Glutamatergic neuron (in vitro differentiated cells): Measurements from ENCODE around the gene MAL. TPM values are rescaled to one million over a fixed set of nuclear protein-coding genes. Genes with fewer than 3 reads are reported as not detected.
A peak's percentile ranks its signal among the peaks of the same experiment; 100 is the strongest.

Experiments
- DNase-seq: peaks from one replicate; pipeline ENCODE4 v3.0.0; 2022
- H3K27ac Mint-ChIP-seq: one replicate; pipeline ENCODE4 v1.8.0; 2020; ENCODE audit warnings: mild to moderate bottlenecking, mixed read lengths, inconsistent platforms; ENCODE audit not compliant: unreplicated experiment
- H3K27me3 Mint-ChIP-seq: one replicate; pipeline ENCODE4 v1.8.0; 2020; ENCODE audit warnings: mild to moderate bottlenecking, moderate library complexity, mixed read lengths, inconsistent platforms; ENCODE audit not compliant: unreplicated experiment
- H3K36me3 Mint-ChIP-seq: one replicate; pipeline ENCODE4 v1.8.0; 2020; ENCODE audit warnings: mild to moderate bottlenecking, mixed read lengths, inconsistent platforms; ENCODE audit not compliant: unreplicated experiment
- H3K4me1 Mint-ChIP-seq: one replicate; pipeline ENCODE4 v1.8.0; 2020; ENCODE audit warnings: mild to moderate bottlenecking, low read depth, mixed read lengths, inconsistent platforms; ENCODE audit not compliant: unreplicated experiment
- H3K4me3 Mint-ChIP-seq: one replicate; pipeline ENCODE4 v1.8.0; 2020; ENCODE audit warnings: mild to moderate bottlenecking, mixed read lengths, inconsistent platforms; ENCODE audit not compliant: unreplicated experiment
- H3K9me3 Mint-ChIP-seq: one replicate; pipeline ENCODE4 v1.8.0; 2020; ENCODE audit warnings: mild to moderate bottlenecking, moderate library complexity, mixed read lengths, inconsistent platforms; ENCODE audit not compliant: unreplicated experiment
- total RNA-seq: library from RNA; stranded (reverse); fragmentation: NEBNext Ultra II Directional; extraction: Animal tissue kit (Norgen Biotek cat#: 25700); gene quantifications from one replicate; pipeline ENCODE4 v1.2.1, GENCODE V29; 2021; ENCODE audit not compliant: unreplicated experiment
- TF ChIP-seq, protein P1 (sequence below): fragments of 200-600 bp; sonication (generic); IDR thresholded peaks from one replicate; pipeline ENCODE4 v1.5.0; 2021; ENCODE audit not compliant: partially characterized antibody, unreplicated experiment

MAL gene
- total RNA-seq, 1 donor from 2014 or later: 9.0 TPM

DNA sequence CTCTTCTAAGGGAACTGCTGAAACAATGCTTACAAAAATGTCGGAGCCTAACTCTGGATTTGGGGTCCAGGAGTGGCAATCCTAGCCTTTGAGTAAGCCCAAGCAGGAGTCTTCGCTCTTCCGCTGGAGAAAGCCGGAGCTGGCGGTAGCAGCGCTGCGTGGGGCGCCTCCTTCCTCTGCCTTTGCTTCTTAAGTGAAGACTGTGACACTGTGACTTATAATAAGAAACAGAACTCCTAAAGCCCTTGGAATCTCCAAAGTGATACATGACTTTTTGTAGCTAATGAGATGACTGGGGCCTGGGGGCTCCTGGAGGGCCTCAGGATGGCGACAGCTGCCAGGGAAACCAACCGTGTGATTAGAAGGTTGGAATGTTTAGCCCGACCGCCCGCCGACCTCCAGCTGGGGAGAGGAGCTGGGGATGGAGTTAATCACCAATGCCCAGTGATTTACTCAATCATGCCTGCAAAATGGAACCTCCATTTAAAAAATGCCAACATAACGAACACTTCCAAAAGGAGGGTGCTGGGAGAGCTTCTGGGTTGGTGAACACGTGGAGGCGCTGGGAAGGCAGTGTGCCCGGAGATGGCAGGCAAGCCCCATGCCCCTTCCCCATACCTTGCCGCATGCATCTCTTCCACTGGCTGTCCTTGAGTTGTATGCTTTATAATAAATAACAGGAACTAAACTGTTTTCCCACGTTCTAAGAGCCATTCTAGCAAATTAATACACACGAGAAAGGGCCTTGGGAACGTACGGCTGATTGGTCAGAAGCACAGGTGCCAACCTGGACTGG, 29.0 kb upstream of the MAL start:
- H3K9me3 Mint-ChIP-seq: peaks cover 4% of the 10 kb centered on the region

DNA sequence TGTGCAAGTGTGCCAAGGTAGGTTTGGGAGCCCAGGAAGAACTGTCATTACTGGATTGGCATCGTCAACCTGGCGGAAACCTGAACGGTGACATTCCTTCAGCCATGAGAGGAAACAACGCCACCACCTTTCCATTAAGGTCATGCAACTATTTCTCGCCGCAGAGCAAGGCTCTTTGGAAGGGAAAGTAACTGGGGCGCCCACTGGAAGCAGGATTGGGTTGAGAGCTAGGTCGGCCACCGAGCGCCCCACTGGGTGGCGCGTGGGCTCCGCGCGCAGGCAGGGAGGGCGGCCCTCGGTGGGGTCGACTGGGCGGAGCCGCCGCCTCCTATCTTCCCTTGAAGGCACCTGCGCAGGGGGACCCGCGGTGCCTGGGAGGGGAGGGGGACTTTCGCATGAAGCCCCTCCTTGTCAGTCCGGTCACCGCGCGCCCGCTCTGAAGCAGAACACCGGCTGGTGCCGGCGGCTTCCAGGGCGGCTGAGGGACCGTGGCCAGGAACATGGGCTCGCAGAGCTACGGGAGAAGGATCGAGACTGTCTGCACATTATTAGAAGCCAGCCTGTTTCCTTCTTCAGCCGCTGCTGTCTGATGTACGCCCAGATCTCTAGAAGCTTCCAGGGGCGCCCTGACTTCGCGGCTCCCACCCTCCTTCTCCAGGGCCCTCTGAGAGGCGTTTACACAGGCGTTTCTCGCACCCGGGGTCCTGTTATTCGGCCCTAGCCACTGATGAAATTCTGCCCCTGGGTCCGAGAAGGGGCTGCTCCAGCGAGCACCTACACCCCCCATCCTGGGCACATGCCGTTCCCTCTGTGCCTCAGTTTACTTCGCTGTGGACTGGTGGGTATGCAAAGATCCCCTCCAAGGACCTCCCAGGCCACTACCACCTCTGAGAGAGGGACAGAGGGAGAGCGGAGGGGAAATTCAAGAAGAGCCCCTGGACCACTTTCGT, 27.3 kb upstream of the MAL start:
- DNase-seq: peak; percentile 23
- peaks cover under 1% of the 10 kb centered on the region for H3K9me3 Mint-ChIP-seq
- peaks cover 2% of the 10 kb centered on the region for H3K4me1 Mint-ChIP-seq
- TF ChIP-seq, protein P1, sequence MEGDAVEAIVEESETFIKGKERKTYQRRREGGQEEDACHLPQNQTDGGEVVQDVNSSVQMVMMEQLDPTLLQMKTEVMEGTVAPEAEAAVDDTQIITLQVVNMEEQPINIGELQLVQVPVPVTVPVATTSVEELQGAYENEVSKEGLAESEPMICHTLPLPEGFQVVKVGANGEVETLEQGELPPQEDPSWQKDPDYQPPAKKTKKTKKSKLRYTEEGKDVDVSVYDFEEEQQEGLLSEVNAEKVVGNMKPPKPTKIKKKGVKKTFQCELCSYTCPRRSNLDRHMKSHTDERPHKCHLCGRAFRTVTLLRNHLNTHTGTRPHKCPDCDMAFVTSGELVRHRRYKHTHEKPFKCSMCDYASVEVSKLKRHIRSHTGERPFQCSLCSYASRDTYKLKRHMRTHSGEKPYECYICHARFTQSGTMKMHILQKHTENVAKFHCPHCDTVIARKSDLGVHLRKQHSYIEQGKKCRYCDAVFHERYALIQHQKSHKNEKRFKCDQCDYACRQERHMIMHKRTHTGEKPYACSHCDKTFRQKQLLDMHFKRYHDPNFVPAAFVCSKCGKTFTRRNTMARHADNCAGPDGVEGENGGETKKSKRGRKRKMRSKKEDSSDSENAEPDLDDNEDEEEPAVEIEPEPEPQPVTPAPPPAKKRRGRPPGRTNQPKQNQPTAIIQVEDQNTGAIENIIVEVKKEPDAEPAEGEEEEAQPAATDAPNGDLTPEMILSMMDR: no peak
- H3K36me3 Mint-ChIP-seq: no peaks in the 10 kb centered on the region
- peaks cover 5% of the 10 kb centered on the region for H3K27me3 Mint-ChIP-seq
- H3K27ac Mint-ChIP-seq: no peak overlapping the region
- H3K4me3 Mint-ChIP-seq: no peak overlapping the region

More for the DNA sequence above, 29.0 kb upstream of the MAL start:
- peak; percentile 5 for DNase-seq
- Mint-ChIP-seq H3K27ac (no peak overlapping the region), H3K4me3 (no peak overlapping the region), H3K36me3 (no peaks in the 10 kb centered on the region), H3K4me1 (peaks cover 2% of the 10 kb centered on the region), H3K27me3 (peaks cover 9% of the 10 kb centered on the region)
- TF ChIP-seq, protein P1: no peak

DNA sequence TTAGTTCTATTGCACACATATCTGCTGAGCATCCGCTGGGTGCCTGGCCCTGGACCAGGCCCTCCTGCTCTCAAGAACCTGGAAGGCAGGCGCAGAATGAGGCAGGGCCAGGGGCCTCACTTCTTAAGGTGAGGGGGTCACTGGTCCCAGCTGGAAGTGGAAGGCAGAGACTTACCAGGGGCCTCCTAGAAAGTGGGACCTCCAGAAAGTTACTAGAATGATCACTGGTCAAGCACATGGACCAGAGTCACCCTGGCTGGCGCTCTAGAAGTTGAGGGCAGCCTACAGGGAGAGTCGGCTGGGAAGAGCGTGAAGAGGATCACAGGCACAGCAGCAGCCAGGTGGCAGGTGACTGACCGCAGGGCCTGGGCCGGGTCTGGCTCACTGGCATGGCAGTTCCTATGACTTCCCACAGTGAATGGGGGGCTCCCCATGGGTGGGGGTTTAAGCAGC, 26.1 kb upstream of the MAL start:
- no peaks in the 10 kb centered on the region for H3K9me3 Mint-ChIP-seq
- H3K4me1 Mint-ChIP-seq: peaks cover 10% of the 10 kb centered on the region
- H3K4me3 Mint-ChIP-seq: no peak overlapping the region
- peaks cover 4% of the 10 kb centered on the region for H3K27me3 Mint-ChIP-seq
- peak; percentile 5 for DNase-seq
- TF ChIP-seq, protein P1: no peak
- no peaks in the 10 kb centered on the region for H3K36me3 Mint-ChIP-seq
- H3K27ac Mint-ChIP-seq: no peak overlapping the region

DNA sequence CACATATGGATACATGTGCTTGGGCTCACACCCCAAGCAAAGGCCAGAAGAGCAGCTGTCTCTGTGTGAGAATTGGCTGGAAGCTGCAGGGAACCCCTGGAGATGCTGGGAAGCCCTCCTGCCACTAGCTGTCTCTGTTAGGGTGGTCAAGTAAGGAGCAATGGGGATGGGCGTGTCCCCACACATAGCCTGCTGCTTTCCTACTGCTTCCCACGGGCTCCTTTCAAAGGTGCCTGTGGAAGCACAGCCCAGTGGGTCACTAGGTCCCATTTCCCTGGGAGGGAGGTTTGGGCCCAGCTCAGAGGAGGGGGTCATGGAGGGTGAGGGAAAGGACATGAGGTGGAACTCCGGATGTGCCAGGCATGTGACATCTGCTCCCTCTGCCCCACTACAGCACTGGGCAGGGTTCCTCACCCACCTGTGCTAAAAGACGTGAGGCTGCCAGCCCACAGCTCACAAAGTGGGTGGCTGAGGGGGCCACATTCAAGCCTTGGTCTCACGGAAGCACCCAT, 24.4 kb upstream of the MAL start:
- H3K4me1 Mint-ChIP-seq: peaks cover 17% of the 10 kb centered on the region
- TF ChIP-seq, protein P1: no peak
- no peak overlapping the region for H3K27ac Mint-ChIP-seq
- H3K36me3 Mint-ChIP-seq: no peaks in the 10 kb centered on the region
- peaks cover 6% of the 10 kb centered on the region for H3K27me3 Mint-ChIP-seq
- no peak overlapping the region for H3K4me3 Mint-ChIP-seq
- peaks cover 2% of the 10 kb centered on the region for H3K9me3 Mint-ChIP-seq
- DNase-seq: peak; percentile 10
